HG02571 (cell line): ENCODE measurements around the gene DNM3.
"Not testable (repeated sequence)": the region's sequence is repeated elsewhere in the genome, so short reads cannot be mapped to it uniquely, and the experiment has no call there.

Experiments
- ATAC-seq: cut with Tn5 transposase; IDR thresholded peaks from one replicate; pipeline ENCODE4 v1.9.1; 2021; ENCODE audit warnings: mild to moderate bottlenecking, moderate library complexity; ENCODE audit not compliant: unreplicated experiment

The DNM3 gene

GRCh38 chr1:171841050-171841910, at the start of gene DNM3:
TSS of gene DNM3 (plus strand) at chr1:171841498. CDS start at chr1:171841657, 159 bp downstream.
- peak; percentile 80 for ATAC-seq

- no peak for ATAC-seq
These were observed 48.5 kb upstream of the DNM3 start for GRCh38 chr1:171792656-171793369.

- ATAC-seq, result no peak
These were observed 47.7 kb upstream of the DNM3 start for GRCh38 chr1:171793636-171794035.

GRCh38 chr1:171794085-171794484, 47.2 kb upstream of the DNM3 start:
- ATAC-seq, result no peak

- no peak for ATAC-seq
These were observed 44.7 kb upstream of the DNM3 start for GRCh38 chr1:171796592-171796991.

DNA sequence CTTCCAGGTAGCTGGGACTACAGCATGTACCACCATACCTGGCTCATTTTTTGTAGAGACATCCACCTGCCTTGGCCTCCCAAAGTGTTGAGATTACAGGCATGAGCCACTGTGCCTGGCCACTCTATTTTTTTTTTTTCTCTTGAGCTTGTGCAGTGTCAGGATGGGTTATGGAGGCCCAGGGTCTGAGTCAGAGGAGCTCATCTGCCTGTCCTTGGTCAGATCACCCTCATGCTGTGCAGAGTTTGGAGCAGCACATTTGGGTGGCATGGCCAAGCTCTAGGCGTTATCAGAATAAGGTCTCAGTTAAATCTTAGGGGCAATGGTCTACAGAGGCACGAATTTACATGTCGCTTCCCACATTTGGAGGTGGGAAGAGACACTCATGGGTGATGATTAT, 43.0 kb upstream of the DNM3 start:
- ATAC-seq, result no peak

GRCh38 chr1:171798765-171799164, 42.5 kb upstream of the DNM3 start:
- ATAC-seq, result no peak

DNA sequence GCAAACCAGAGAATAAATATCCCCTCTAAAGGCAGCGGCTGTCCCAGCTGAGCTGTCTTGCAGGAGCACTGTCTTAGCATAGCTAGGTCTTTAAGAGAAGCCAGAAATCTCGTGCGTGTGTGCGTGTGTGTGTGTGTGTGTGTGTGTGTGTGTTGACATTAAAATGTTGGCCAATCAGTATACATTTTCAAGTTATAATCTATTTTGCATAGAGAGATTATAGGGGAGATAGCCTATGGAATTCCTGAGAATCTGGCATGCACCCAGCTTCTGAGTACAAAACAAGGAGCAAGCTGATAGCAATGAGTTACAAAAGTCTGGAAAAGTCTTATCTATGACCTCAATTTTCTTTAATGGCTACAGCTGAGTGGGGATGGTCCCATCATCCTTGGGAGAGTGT, 42.1 kb upstream of the DNM3 start:
- no peak for ATAC-seq

DNA sequence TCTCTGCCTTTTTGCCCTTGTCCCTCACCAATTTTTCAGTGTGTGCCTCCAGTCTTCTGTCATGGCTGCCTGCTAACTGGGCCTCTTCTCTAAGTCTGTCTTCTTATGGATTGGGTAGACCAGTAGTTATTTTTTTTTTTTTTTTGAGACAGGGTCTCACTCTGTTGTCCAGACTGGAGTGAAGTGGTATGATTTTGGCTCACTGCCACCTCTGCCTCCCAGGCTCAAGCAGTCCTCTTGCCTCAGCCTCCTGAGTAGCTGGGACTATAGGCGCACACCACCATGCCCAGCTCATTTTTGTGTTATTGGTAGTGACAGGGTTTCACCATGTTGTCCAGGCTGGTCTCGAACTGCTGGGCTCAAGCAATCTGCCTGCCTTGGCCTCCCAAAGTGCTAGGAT, 41.6 kb upstream of the DNM3 start:
- not testable (repeated sequence) for ATAC-seq

- no peak for ATAC-seq
These were observed 41.0 kb upstream of the DNM3 start for GRCh38 chr1:171800342-171800741.

DNA sequence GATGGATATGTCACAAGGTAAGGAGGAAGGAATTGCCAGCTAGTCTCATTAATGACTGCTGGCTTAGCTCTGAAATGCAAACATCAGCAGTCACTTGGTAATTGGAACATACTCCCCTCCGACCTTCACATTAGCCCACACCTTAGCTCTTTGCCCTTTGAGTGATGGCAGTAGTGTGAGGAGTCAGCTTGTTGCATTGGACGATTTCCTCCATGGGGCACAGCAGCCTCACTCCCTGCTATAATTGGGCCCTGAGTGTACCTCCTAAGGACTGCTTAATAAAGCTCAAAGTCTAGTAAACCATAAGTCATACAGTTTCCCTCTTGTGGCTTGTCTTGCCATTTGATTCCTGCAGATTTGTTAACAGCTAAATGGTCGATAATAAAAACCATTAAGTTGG, 40.4 kb upstream of the DNM3 start:
- ATAC-seq, result no peak

DNA sequence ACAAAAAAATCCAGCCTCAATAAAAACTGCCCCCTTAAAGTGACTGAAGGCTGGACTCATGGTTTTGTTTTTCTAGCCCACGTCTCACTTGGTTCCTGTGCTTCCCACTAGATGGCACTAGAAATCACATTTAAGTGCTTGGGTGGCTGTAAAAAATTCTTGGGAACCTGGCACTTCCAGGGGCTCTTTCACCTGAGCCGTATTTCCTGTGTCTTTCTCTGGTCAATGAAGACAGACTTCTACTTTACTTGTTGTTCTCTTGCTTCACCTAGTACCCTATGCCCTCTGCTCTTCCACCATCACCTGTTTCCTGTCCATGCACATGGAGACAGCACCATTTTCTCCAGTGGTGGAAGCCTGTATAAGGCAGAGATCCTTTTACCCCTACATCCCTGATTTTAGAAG, 39.8 kb upstream of the DNM3 start:
- no peak for ATAC-seq

- ATAC-seq, result no peak
These were observed 39.1 kb upstream of the DNM3 start for GRCh38 chr1:171802207-171802606.

DNA sequence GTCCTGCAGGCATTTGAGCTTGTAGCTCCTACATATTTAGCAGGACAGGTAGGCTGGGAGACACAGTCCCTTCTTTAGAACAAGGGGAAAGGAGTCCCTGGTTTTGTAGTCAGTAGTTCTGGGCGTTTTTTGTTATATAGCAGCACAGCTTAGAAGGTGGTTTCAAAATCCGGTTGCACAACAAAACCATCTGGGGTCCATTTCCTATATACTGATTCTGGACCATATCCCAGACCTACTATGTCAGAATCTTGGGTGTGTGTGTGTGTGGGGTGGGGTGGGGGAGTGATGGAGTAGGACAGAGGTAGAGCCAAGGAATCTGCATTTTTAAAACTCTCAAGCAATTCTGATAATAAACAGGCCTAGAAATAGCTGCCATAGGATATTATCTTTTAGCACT, 38.3 kb upstream of the DNM3 start:
- no peak for ATAC-seq

DNA sequence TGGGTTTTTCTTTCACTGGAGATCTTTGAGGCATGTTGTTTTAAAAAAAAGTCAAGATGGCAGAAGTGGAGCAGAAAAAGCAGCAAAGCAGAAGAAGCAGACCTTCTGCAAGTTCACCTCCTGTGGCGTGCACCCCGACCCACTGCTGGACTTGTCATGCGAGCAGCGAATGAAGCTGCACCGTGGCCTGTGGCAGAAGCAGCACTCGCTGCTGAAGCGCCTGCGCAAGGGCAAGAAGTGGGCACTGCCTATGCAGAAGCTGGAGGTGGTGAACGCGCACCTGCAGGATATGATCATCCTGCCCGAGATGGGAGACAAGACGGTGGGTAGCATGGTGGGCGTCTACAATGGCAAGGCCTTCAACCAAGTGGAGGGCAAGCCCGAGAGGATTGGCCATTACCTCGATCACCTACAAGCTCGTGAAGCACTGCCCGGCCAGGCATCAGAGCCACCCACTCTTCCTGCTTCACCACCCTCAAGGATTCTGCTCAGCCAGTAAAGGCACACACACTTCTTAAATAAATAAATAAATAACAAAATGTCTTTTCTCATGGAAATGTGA, 37.8 kb upstream of the DNM3 start:
- ATAC-seq, result no peak

- peak; percentile 88 for ATAC-seq
These were observed 35.7 kb upstream of the DNM3 start for GRCh38 chr1:171805395-171806115.

DNA sequence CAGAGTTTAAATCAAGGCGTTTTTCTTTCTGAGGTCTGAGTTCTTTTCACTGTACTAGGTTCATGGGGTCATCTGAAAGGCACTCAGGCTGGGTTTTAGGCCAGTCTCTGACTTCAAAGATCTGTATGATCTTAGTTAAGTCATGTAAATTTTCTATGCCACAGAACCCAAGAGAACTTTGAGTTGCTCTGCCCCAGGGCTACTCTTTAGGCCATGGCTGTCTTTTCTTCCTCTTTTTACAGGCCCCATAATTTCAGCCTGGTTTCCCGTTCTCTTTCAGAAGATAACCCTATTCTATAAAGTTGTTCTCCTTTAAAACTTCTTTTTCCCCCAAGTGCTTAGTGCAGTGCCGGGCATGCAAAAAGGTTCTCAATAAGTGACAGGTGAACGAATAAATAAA, 33.7 kb upstream of the DNM3 start:
- no peak for ATAC-seq

- ATAC-seq, result no peak
These were observed 31.5 kb upstream of the DNM3 start for GRCh38 chr1:171809834-171810233.

GRCh38 chr1:171811672-171812071, 29.6 kb upstream of the DNM3 start:
- no peak for ATAC-seq

DNA sequence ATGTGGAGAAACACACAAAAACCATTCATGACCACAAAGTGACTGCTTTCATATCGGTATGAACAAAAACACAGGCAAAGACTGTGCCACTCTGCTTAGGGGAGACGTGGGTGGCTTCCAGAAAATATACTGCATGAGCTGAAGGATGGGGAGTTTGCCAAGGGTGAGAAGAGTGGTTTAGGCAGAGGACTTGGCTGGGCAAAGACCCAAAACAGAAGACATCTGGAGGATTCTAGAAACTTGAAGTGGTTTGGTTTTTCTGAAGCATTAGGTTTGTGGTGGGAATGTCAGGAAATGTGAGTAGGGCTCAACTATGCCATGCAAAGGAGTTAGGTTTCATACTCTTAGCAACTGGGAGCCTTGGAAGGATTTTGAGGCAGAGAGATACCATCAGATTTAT, 26.6 kb upstream of the DNM3 start:
- ATAC-seq, result no peak

- no peak for ATAC-seq
These were observed 24.9 kb upstream of the DNM3 start for GRCh38 chr1:171816300-171816901.
